Effector memory CD8-positive, alpha-beta T cell (primary cell): Measurements from ENCODE around the gene SMIM44.

Experiments
- ATAC-seq: fragments of 150-1000 bp; cut with Tn5 transposase; replicated peaks from 2 replicates; pipeline ENCODE4 v1.10.0; 2021; ENCODE audit warnings: mild to moderate bottlenecking, moderate library complexity
- DNase-seq, 3 experiments: peaks; one replicate each; pipeline ENCODE4 v3.0.0; 2021
- H3K27ac Mint-ChIP-seq, 2 donors: one replicate each; pipeline ENCODE4 v1.8.0; 2022; ENCODE audit warnings: mild to moderate bottlenecking in 2 of 2, mixed read lengths in 2 of 2, moderate library complexity in 2 of 2
- H3K27me3 Mint-ChIP-seq, 2 donors: one replicate each; pipeline ENCODE4 v1.8.0; 2022; ENCODE audit warnings: mixed read lengths in 2 of 2
- H3K36me3 Mint-ChIP-seq: one replicate; pipeline ENCODE4 v1.8.0; 2022; ENCODE audit warnings: mild to moderate bottlenecking, moderate library complexity, mixed read lengths; ENCODE audit not compliant: insufficient read depth
- H3K4me1 Mint-ChIP-seq, 2 donors: one replicate each; pipeline ENCODE4 v1.8.0; 2022; ENCODE audit warnings: low read depth in 2 of 2, mixed read lengths in 2 of 2
- H3K4me3 Mint-ChIP-seq, 2 donors: one replicate each; pipeline ENCODE4 v1.8.0; 2022; ENCODE audit warnings: mild to moderate bottlenecking in 2 of 2, mixed read lengths in 2 of 2, moderate library complexity in 2 of 2
- H3K9me3 Mint-ChIP-seq, 2 donors: one replicate each; pipeline ENCODE4 v1.8.0; 2022; ENCODE audit warnings: mixed read lengths in 2 of 2

The SMIM44 gene

DNA sequence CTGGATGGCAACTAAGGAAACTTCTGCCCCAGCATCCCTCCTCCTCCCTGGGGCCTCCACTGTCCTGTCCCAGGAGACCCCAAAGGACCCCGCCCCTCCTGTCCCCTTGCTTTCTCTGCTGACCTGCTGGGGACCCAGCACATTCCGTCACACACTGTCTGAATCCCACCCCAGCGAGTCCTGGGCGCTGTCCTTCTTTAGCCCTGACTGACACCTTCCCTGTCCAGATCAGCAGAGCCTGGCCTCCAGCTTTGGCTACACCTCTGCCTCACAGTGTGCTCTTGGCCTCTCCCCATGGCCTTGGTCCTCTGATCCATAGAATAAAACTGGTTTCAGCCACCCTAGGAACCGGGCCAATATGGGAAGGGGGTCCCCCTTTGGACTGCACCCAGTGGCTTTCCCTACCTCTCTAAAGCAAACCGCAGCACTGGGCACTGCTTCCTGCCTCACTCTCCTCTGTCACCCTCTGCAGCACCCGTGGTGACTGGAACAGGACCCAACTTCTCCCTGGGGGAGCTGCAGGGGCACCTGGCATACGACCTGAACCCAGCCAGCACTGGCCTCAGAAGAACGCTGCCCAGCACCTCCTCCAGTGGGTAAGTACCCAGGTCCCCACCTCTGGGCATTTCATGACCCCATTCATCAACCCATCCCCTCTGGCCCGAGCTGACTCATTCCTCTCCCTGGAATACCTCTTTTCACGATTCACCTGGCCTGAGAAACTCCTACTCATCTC, 49.3 kb downstream of the SMIM44 start:
- Mint-ChIP-seq H3K27me3 (no peaks in the 10 kb centered on the region), H3K9me3 (no peaks in the 10 kb centered on the region), H3K4me3 (peak overlapping the region; percentile 95), H3K36me3 (peaks cover 11% of the 10 kb centered on the region), H3K27ac (peak overlapping the region; percentile 97 to 99), H3K4me1 (peaks cover 15 to 18% of the 10 kb centered on the region in 2 donors)
- ATAC-seq (no peak), DNase-seq (no peak)

DNA sequence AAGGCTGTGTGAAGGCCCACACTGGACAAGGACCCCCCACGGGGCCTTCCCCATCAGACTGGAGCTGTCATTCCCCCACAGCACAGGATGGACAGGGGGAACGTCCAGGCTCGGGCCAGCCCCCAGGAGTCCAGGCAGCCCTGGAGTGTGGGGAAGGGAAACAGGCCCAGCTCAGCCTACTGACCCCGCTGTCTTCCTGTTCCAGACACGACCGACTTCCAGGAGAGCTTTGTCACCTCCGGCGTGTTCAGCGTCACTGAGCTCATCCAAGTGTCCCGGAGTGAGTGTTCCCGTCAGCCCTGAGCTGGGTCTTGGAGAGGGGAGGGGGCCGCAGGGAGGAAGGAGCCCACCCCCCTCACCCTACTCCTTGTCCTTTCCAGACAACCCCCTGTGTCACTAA, 49.9 kb downstream of the SMIM44 start:
- Mint-ChIP-seq H3K4me1 (peaks cover 15 to 18% of the 10 kb centered on the region in 2 donors), H3K4me3 (no peak overlapping the region), H3K36me3 (peaks cover 16% of the 10 kb centered on the region), H3K9me3 (no peaks in the 10 kb centered on the region), H3K27me3 (no peaks in the 10 kb centered on the region), H3K27ac (peak overlapping the region in 1 of 2 donors; percentile 99)
- ATAC-seq, result no peak
- DNase-seq, result no peak
